GM06990 (cell line): ENCODE results near the gene GGCT.

ENCODE experiments used
- DNase-seq: peaks from one replicate; pipeline ENCODE4 v3.0.0-alpha.2; 2011; ENCODE audit not compliant: insufficient read length; ENCODE audit errors: extremely low read depth
- H3K27me3 ChIP-seq: replicated peaks from 2 replicates; pipeline ENCODE4 v1.6.0; 2011; ENCODE audit warnings: low read length; ENCODE audit not compliant: control insufficient read depth, insufficient read depth
- H3K36me3 ChIP-seq: 2 replicates; pipeline ENCODE4 v1.5.1; 2011; ENCODE audit warnings: low read length; ENCODE audit not compliant: control insufficient read depth, insufficient read depth
- H3K4me3 ChIP-seq: replicated peaks from 2 replicates; pipeline ENCODE4 v1.5.1; 2011; ENCODE audit warnings: low read depth, mild to moderate bottlenecking, control low read depth, low read length
- CTCF ChIP-seq: IDR thresholded peaks from 2 replicates; pipeline ENCODE4 v1.5.1; 2011; ENCODE audit warnings: low read length, control low read depth, mild to moderate bottlenecking, inconsistent platforms; ENCODE audit not compliant: insufficient read depth, poor library complexity, severe bottlenecking

The GGCT gene

GRCh38 chr7:30479202-30480120, 25.2 kb downstream of the GGCT start:
- Histone ChIP-seq H3K27me3 (no peaks in the 10 kb centered on the region), H3K4me3 (peak overlapping the region; percentile 80), H3K36me3 (no peaks in the 10 kb centered on the region)
- TF ChIP-seq CTCF: no peak
- no peak for DNase-seq

GRCh38 chr7:30478349-30479201, 26.1 kb downstream of the GGCT start, which contains the start of gene NOD1:
TSS of gene NOD1 (minus strand) at chr7:30478784. CDS start at chr7:30456921, 21,863 bp downstream.
- no peaks in the 10 kb centered on the region for H3K36me3 ChIP-seq
- H3K4me3 ChIP-seq: peak within 1 kb of the TSS; percentile 80
- TF ChIP-seq CTCF: no peak
- peak; percentile 86 for DNase-seq
- no peaks in the 10 kb centered on the region for H3K27me3 ChIP-seq

- Histone ChIP-seq H3K36me3 (no peaks in the 10 kb centered on the region), H3K27me3 (no peaks in the 10 kb centered on the region), H3K4me3 (no peak overlapping the region)
- no peak for TF ChIP-seq CTCF
- DNase-seq: no peak
These were observed 28.0 kb downstream of the GGCT start for GRCh38 chr7:30476459-30477145.

- no peak for TF ChIP-seq CTCF
- DNase-seq: no peak
- H3K4me3 ChIP-seq: no peak overlapping the region
These were observed 29.0 kb downstream of the GGCT start for GRCh38 chr7:30475580-30475979.

GRCh38 chr7:30474893-30475292, 29.7 kb downstream of the GGCT start:
- DNase-seq: no peak

More at GRCh38 chr7:30475580-30475979, 29.0 kb downstream of the GGCT start:
- no peaks in the 10 kb centered on the region for H3K27me3 ChIP-seq
- H3K36me3 ChIP-seq: no peaks in the 10 kb centered on the region

More at GRCh38 chr7:30474893-30475292, 29.7 kb downstream of the GGCT start:
- no peak for TF ChIP-seq CTCF
- Histone ChIP-seq H3K36me3 (no peaks in the 10 kb centered on the region), H3K4me3 (no peak overlapping the region), H3K27me3 (no peaks in the 10 kb centered on the region)
